Spleen (tissue), 11 donors: ENCODE data around the gene SYNDIG1. TPM values are rescaled to one million over a fixed set of nuclear protein-coding genes. Genes with fewer than 3 reads are reported as not detected.

Experiments
- DNase-seq: peaks from one replicate; pipeline ENCODE4 v3.0.0-alpha.2; 2020
- H3K27ac ChIP-seq, 8 donors: fragments of 200-600 bp; sonication (generic) in 7 of 8; 1 replicate in 4 of 8; 2 replicates in 4 of 8; pipeline versions ENCODE4 v1.5.0 to v1.8.0; 2016 to 2021; ENCODE audit warnings: inconsistent platforms in 4 of 8, mild to moderate bottlenecking in 4 of 8, moderate library complexity in 1 of 8
- H3K27me3 ChIP-seq, 7 donors: fragments of 200-600 bp; sonication (generic) in 6 of 7; replicated peaks in 1 of 7; 1 replicate in 4 of 7; 2 replicates in 3 of 7; pipeline versions ENCODE4 v1.5.0 to v1.8.0; 2016 to 2021; ENCODE audit warnings: inconsistent platforms in 3 of 7, mild to moderate bottlenecking in 1 of 7
- H3K36me3 ChIP-seq, 6 donors: fragments of 200-600 bp; sonication (generic) in 5 of 6; 1 replicate in 4 of 6; 2 replicates in 2 of 6; pipeline versions ENCODE4 v1.5.0 to v1.8.0; 2016 to 2021; ENCODE audit warnings: inconsistent platforms in 2 of 6
- H3K4me1 ChIP-seq, 6 donors: fragments of 200-600 bp; sonication (generic) in 5 of 6; 1 replicate in 3 of 6; 2 replicates in 3 of 6; pipeline versions ENCODE4 v1.5.0 to v1.8.0; 2016 to 2021; ENCODE audit warnings: inconsistent platforms in 3 of 6
- H3K4me3 ChIP-seq, 8 donors: fragments of 200-600 bp; sonication (generic) in 7 of 8; 1 replicate in 4 of 8; 2 replicates in 4 of 8; pipeline versions ENCODE4 v1.5.0 to v1.8.0; 2016 to 2021; ENCODE audit warnings: inconsistent platforms in 4 of 8, mild to moderate bottlenecking in 4 of 8, moderate library complexity in 2 of 8
- H3K9me3 ChIP-seq, 8 donors: fragments of 200-600 bp; sonication (generic) in 7 of 8; 1 replicate in 4 of 8; 2 replicates in 4 of 8; pipeline versions ENCODE4 v1.5.0 to v1.8.0; 2016 to 2021; ENCODE audit warnings: inconsistent platforms in 4 of 8
- POLR2A ChIP-seq, 3 donors: fragments of 450-650 bp; IDR thresholded peaks; one replicate each; pipeline ENCODE4 v1.5.1; 2017; ENCODE audit warnings: antibody characterized with exemption in 3 of 3, mild to moderate bottlenecking in 1 of 3
- POLR2AphosphoS5 ChIP-seq, 3 donors: sonication (generic); formaldehyde crosslinking; IDR thresholded peaks; one replicate each; pipeline ENCODE4 v1.5.1; 2017; ENCODE audit warnings: antibody characterized with exemption in 3 of 3
- WGBS, 5 donors: extraction: QIAGEN DNeasy Blood & Tissue Kit in 3 of 5; methylation state at CpG; one replicate each; pipeline versions ENCODE4 v1.1.5 to v1.1.7; 2013 to 2018; 5-methylcytosine and 5-hydroxymethylcytosine counted together
- intact Hi-C: fragments of 100-400 bp; cut with DNase I; formaldehyde crosslinking; loops from one replicate; pipeline ENCODE4 v1.15.0; 2023; ENCODE audit warnings: low total_unique reads
- polyA plus RNA-seq, 3 donors: library from polyadenylated mRNA; stranded (reverse); fragments of 200-250 nt; gene quantifications; one replicate each; pipeline ENCODE4 v1.2.1, GENCODE V29; 2013
- total RNA-seq, 7 donors: library from RNA; depleted of rRNA in 3 of 7; stranded (reverse); fragments of >200 nt in 3 of 7; fragmentation: NEBNext Ultra II Directional in 4 of 7; extraction: Animal tissue kit (Norgen Biotek cat#: 25700) in 4 of 7; gene quantifications; one replicate each; pipeline versions ENCODE4 v1.1.0 to v1.2.1, GENCODE V29; 2016 to 2021
- TF ChIP-seq, protein P1 (sequence below), 11 experiments: fragments of 200-600 bp in 7 of 11; fragments of 450-650 bp in 4 of 11; sonication (generic) in 4 of 11; IDR thresholded peaks in 8 of 11; conservative IDR thresholded peaks in 3 of 11; 1 replicate in 7 of 11; 2 replicates in 4 of 11; pipeline versions ENCODE4 v1.4.0 to v1.8.0; 2016 to 2021; ENCODE audit warnings: antibody characterized with exemption in 11 of 11, inconsistent platforms in 4 of 11, mild to moderate bottlenecking in 1 of 11
- donor health status: healthy with polysubstance abuse.
- donor health status: DM: no; HTN: no; CAD: no; lungs with moderate emphysema.
- donor health status: DM: no; HTN: no; CAD: no.
- donor health status: Bipolar disorder and iron deficiency.
- donor health status: healthy.
- donor health status: DM: no; HTN: no; CAD: no.
- donor health status: DM: yes; HTN: yes; CAD: no.

SYNDIG1 gene
- total and polyA plus RNA-seq, 10 donors, result 0.70 to 3.5 (median 1.3) TPM

DNA sequence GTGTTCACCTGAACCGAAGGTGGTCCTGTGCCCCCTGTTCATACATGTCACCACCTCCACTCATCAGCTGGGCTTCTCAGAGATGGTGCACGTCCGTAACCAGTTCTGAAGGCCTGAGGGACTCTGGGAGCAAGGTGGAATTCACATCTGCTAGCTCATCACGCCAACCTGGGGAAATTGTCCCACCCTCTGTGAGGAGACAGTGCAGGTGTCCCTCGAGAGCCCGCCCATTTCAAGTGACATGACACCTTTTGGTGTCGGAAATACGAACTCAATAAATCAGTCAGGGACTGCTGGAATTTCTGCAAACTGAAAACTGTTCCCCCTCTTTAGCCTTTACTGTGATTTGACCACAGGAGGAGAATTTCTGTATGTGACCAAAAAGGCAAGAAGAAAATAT lies 99.4 kb downstream of the SYNDIG1 start:
- H3K4me1 ChIP-seq, result no peaks in the 10 kb centered on the region
- intact Hi-C loops, result loop anchor here (10.0 kb wide), 1 partner anchor 64 kb away; no protein-coding TSS in a partner anchor
- H3K27ac ChIP-seq, result no peak overlapping the region

DNA sequence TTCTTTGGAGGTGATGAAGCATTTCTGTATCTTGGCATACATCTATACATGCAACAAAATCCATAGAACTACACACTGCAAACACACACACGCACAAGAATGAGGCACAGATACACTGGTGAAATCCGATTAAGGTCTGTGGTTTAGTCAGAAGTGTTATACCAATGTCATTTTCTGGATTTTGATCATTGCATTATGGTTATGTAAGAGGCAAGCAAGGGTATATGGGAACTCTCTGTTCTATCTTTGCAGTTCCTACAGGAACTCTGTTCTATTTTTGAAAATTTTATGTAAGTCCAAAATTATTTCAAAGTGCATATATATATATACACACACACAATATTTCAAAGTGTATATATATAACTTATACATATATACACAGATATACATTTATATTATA lies 101.7 kb downstream of the SYNDIG1 start:
- peaks cover 0 to 10% (median 0%) of the 10 kb centered on the region in 7 donors for H3K27me3 ChIP-seq
- DNase-seq, result no peak
- no peaks in the 10 kb centered on the region for H3K4me1 ChIP-seq
- TF ChIP-seq, protein P1, sequence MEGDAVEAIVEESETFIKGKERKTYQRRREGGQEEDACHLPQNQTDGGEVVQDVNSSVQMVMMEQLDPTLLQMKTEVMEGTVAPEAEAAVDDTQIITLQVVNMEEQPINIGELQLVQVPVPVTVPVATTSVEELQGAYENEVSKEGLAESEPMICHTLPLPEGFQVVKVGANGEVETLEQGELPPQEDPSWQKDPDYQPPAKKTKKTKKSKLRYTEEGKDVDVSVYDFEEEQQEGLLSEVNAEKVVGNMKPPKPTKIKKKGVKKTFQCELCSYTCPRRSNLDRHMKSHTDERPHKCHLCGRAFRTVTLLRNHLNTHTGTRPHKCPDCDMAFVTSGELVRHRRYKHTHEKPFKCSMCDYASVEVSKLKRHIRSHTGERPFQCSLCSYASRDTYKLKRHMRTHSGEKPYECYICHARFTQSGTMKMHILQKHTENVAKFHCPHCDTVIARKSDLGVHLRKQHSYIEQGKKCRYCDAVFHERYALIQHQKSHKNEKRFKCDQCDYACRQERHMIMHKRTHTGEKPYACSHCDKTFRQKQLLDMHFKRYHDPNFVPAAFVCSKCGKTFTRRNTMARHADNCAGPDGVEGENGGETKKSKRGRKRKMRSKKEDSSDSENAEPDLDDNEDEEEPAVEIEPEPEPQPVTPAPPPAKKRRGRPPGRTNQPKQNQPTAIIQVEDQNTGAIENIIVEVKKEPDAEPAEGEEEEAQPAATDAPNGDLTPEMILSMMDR (IDR thresholded peaks at IDR 0.05 in 8 of 11, conservative IDR thresholded peaks at IDR 0.05 in 3 of 11), result no peak
- no peak for TF ChIP-seq POLR2A (IDR thresholded peaks at IDR 0.05)
- TF ChIP-seq POLR2AphosphoS5 (IDR thresholded peaks at IDR 0.05), result no peak
- WGBS, 5 donors, result 81 to 89% (median 88%) methylated on average over 2 of the region's 2 CpGs
- intact Hi-C loops, result no loop called here
- no peak overlapping the region for H3K27ac ChIP-seq
- H3K9me3 ChIP-seq, result peaks cover 0 to 4% (median 0%) of the 10 kb centered on the region in 8 donors
- H3K36me3 ChIP-seq, result no peaks in the 10 kb centered on the region
- no peak overlapping the region for H3K4me3 ChIP-seq

More for the DNA sequence above, 99.4 kb downstream of the SYNDIG1 start:
- WGBS, 5 donors, result 80 to 88% (median 84%) methylated on average over 8 of the region's 8 CpGs
- Histone ChIP-seq H3K27me3 (peaks cover 0 to 19% (median 0%) of the 10 kb centered on the region in 7 donors), H3K9me3 (peaks cover 0 to 13% (median 2%) of the 10 kb centered on the region in 8 donors), H3K36me3 (no peaks in the 10 kb centered on the region), H3K4me3 (no peak overlapping the region)
- DNase-seq, result no peak
- TF ChIP-seq POLR2A (IDR thresholded peaks at IDR 0.05) (no peak), POLR2AphosphoS5 (IDR thresholded peaks at IDR 0.05) (no peak)
- TF ChIP-seq, protein P1 (IDR thresholded peaks at IDR 0.05 in 8 of 11, conservative IDR thresholded peaks at IDR 0.05 in 3 of 11), result no peak

DNA sequence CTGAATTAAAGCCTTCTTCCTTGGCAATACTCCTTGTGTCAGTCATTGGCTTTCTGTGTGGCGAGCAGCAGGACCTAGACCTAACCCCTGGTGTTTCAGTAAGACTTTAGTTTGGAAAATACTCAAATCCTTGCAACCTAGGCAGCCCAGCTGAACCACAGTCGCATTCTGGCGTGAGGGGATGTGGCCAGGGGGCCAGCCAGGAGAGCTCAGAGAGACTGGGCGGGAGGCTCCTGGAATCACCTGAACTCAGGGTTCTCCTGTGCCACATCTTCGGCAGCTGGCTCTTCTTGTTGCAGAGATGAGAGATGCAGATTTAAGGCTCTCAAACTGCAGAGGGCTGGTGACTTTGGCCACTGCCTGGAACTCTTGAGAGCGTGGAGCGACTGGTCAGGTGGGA lies 102.7 kb downstream of the SYNDIG1 start:
- Histone ChIP-seq H3K4me1 (no peaks in the 10 kb centered on the region), H3K4me3 (no peak overlapping the region), H3K27me3 (peaks cover 0 to 5% (median 0%) of the 10 kb centered on the region in 7 donors), H3K36me3 (no peaks in the 10 kb centered on the region), H3K9me3 (no peaks in the 10 kb centered on the region), H3K27ac (no peak overlapping the region)
- WGBS, 5 donors, result 80 to 91% (median 88%) methylated on average over 5 to 7 of the region's 7 CpGs
- TF ChIP-seq, protein P1 (IDR thresholded peaks at IDR 0.05 in 8 of 11, conservative IDR thresholded peaks at IDR 0.05 in 3 of 11), result no peak
- TF ChIP-seq POLR2AphosphoS5 (IDR thresholded peaks at IDR 0.05), result no peak
- no peak for TF ChIP-seq POLR2A (IDR thresholded peaks at IDR 0.05)
- no peak for DNase-seq
- intact Hi-C loops, result no loop called here

DNA sequence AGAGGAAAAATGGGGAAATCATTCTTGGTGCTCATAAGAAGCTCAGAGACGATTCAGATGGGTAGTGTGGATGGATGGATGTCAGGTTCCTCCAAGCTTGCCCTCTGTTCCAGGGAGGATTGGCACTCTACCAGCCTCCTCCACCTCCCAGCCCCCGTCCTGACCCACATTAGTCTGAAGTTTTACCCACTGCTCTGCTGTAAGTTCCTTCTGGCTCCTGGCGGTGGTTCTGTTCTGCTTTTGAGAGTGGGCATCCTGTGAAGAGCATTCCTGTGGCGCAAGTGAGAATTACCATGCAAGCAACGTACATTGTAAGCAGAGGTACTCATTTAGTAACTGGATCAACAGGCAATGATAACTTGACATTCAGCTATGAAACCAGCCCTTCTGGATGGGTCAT lies 103.4 kb downstream of the SYNDIG1 start:
- Histone ChIP-seq H3K9me3 (no peaks in the 10 kb centered on the region), H3K27me3 (no peaks in the 10 kb centered on the region), H3K4me1 (no peaks in the 10 kb centered on the region), H3K27ac (no peak overlapping the region), H3K36me3 (no peaks in the 10 kb centered on the region), H3K4me3 (no peak overlapping the region)
- no peak for DNase-seq
- intact Hi-C loops, result no loop called here
- no peak for TF ChIP-seq POLR2AphosphoS5 (IDR thresholded peaks at IDR 0.05)
- TF ChIP-seq, protein P1 (IDR thresholded peaks at IDR 0.05 in 8 of 11, conservative IDR thresholded peaks at IDR 0.05 in 3 of 11), result no peak
- no peak for TF ChIP-seq POLR2A (IDR thresholded peaks at IDR 0.05)
- 69 to 84% (median 73%) methylated on average over 5 of the region's 5 CpGs for WGBS, 5 donors
